Stimulated activated memory B cell treated with anti-CD40 and anti-IgM and Interleukin-4, amounts not matched to agents 10 μg/mL and 1 μg/mL and 100 μg/mL, for 72 hours (primary cell): ENCODE data around the gene NNMT.

ENCODE experiments used
- ATAC-seq: fragments of 150-1000 bp; cut with Tn5 transposase; 2 replicates; pipeline ENCODE4 v1.10.0; 2021
- H3K27ac Mint-ChIP-seq: one replicate; pipeline ENCODE4 v1.8.0; 2022; ENCODE audit warnings: mild to moderate bottlenecking, mixed read lengths
- H3K27me3 Mint-ChIP-seq: one replicate; pipeline ENCODE4 v1.8.0; 2022; ENCODE audit warnings: mixed read lengths
- H3K36me3 Mint-ChIP-seq: one replicate; pipeline ENCODE4 v1.8.0; 2022; ENCODE audit warnings: mixed read lengths
- H3K4me1 Mint-ChIP-seq: one replicate; pipeline ENCODE4 v1.8.0; 2022; ENCODE audit warnings: mixed read lengths
- H3K4me3 Mint-ChIP-seq: one replicate; pipeline ENCODE4 v1.8.0; 2022; ENCODE audit warnings: mild to moderate bottlenecking, moderate library complexity, mixed read lengths
- H3K9me3 Mint-ChIP-seq: one replicate; pipeline ENCODE4 v1.8.0; 2022; ENCODE audit warnings: mixed read lengths

Gene NNMT

DNA sequence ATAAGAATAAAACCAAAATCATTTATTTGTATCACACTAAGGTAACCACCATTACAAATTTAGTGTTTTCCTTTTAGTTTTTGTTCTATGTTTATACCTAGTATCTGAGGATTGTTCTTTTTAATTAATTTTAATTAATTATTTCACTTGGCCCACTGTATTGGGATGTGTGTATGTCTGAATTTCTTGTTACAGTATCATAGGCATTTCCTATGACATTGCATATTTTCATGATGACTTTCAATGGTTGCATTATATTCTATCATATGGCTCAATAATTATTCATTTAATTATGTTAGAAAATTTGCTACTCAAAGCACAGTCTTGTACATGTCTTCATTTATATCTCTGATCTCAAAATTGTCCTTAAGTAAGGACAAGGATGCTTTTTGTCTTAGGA, 63.1 kb downstream of the NNMT start:
- no peak for ATAC-seq
- Mint-ChIP-seq H3K27ac (no peak overlapping the region), H3K9me3 (no peaks in the 10 kb centered on the region)

DNA sequence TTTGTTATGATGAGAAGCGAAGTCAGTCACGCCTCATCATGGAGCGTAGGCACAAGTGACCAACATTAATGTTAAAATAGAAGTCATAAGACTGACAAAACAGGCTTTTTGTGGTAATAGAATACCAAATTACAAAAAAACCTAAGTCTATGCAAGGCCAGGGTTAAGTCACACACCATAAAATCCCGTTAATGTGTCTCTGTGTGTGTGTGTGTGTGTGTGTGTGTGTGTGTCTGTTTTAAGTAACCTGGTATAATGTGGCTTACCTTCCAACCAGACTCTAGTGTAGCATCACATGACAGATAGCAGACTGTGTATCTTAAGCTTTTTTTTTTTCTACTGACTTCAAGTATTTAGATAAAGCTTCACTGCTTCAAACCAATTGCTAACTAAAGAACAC, 66.1 kb downstream of the NNMT start:
- Mint-ChIP-seq H3K27ac (no peak overlapping the region), H3K27me3 (peaks cover 37% of the 10 kb centered on the region), H3K4me1 (no peaks in the 10 kb centered on the region), H3K9me3 (no peaks in the 10 kb centered on the region), H3K4me3 (no peak overlapping the region), H3K36me3 (no peaks in the 10 kb centered on the region)
- no peak for ATAC-seq

More for the DNA sequence above, 63.1 kb downstream of the NNMT start:
- peaks cover 16% of the 10 kb centered on the region for H3K27me3 Mint-ChIP-seq
- no peaks in the 10 kb centered on the region for H3K4me1 Mint-ChIP-seq
- no peaks in the 10 kb centered on the region for H3K36me3 Mint-ChIP-seq
- H3K4me3 Mint-ChIP-seq: no peak overlapping the region

DNA sequence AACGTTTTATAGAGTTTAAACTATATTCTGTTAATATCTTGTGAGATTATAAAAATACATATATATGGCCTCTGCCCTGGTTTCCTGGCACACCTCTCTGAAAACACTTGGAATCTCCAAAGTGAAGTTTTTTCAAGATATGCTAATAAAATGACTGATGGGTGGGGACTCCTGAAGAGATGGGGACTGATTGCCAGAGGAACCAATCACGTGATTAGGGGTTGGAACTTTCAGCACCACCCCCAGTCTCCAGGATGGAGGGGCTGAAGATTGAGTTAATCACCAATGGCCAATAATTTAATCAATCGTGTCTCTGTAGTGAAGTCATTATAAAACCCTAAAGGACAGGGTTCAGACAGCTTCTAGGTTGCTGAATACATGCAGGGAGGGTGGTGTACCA, 66.8 kb downstream of the NNMT start:
- H3K4me3 Mint-ChIP-seq: no peak overlapping the region
- no peaks in the 10 kb centered on the region for H3K36me3 Mint-ChIP-seq
- no peak overlapping the region for H3K27ac Mint-ChIP-seq
- no peaks in the 10 kb centered on the region for H3K4me1 Mint-ChIP-seq
- no peaks in the 10 kb centered on the region for H3K9me3 Mint-ChIP-seq
- ATAC-seq: no peak
- H3K27me3 Mint-ChIP-seq: peaks cover 39% of the 10 kb centered on the region
